ENCODE results near the gene INPP4A. TPM values are rescaled to one million over a fixed set of nuclear protein-coding genes. Genes with fewer than 3 reads are reported as not detected.

INPP4A gene
- total and polyA plus RNA-seq, 2 of the 13 experiments (the other 11 are each of a cell fraction or from before 2014, with no cell fraction given): 10.1 to 10.9 TPM

DNA sequence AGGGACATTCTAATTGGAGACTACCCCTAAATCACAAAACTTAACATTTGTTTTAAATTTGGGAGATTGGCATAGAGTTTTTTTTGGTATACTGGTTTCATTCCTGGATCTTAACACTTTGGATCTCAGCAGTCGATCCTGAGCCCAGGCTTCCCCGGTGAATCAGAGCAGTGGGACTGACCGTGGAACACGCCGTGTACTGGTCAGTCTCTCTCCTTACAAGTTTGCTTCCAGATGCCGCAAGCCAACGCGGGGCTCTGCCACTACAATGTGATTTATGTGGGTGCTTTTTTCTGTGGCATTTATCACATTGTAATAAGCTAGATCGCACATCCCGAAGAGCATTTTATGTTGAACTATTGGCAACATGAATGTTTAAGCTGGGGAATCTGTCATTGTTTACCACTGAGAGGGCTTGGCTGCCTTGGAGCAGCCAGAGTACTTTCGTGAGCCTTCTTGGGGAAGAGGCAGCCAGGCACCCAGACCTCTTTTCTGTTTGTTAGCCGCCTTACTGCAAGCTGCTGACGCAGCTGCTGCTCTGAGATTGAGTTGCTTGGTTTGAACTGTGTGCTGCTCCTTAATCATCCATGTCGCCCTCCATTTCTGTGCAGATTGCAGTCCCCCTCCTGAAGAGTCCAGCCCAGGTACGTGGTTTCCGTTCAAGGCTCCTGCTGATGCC is 114.3 kb downstream of the INPP4A start:
- Histone ChIP-seq H3K36me3 (replicated peaks in 1 of 2; ENCODE audit: control insufficient read depth in 1 of 2, insufficient read depth in 2 of 2, low read length in 2 of 2) (peaks cover 7 to 11% of the 10 kb centered on the region in 2 experiments; a peak in 4 of 5 replicates), H3K4me1 (ENCODE audit: insufficient read depth, low read length) (peaks cover 10% of the 10 kb centered on the region; the same call in 1 of the 2 replicates), H3K79me2 (ENCODE audit: insufficient read depth, low read length) (no peaks in the 10 kb centered on the region), H3K27me3 (ENCODE audit: control insufficient read depth in 1 of 2, insufficient read depth in 2 of 2, low read length in 2 of 2) (no peaks in the 10 kb centered on the region), H4K20me1 (ENCODE audit: insufficient read depth, low read length) (no peaks in the 10 kb centered on the region), H3K9me3 (ENCODE audit: low read length) (no peaks in the 10 kb centered on the region), H3K9ac (ENCODE audit: insufficient read depth, low read depth, low read length) (no peak overlapping the region), H3K27ac (ENCODE audit: extremely low read length, insufficient read depth, low read length) (no peak overlapping the region), H3K4me3 (replicated peaks in 1 of 3; ENCODE audit: insufficient read depth in 1 of 3, low read depth in 2 of 3, low read length in 3 of 3) (no peak overlapping the region), H2AFZ (ENCODE audit: low read length) (no peak overlapping the region), H3K4me2 (ENCODE audit: low read depth, low read length) (no peak overlapping the region)
- FAIRE-seq: no peak
- ChIA-PET POLR2A (no interaction called here), CTCF (ENCODE audit: low intra/inter-chr PET ratio, low total read pairs) (no interaction called here)
- in situ Hi-C loops (cut with HindIII; ENCODE audit: extremely low pct_ligation_motif_present, low pct_unique_long_range_greater_than_20kb): no loop called here
- 96% methylated on average over 16 of the region's 16 CpGs for WGBS (ENCODE audit: low lambda C conversion rate)
- no TSS peak for BruUV-seq (replicated peaks)
- no peak for DNase-seq (ENCODE audit: low spot score)
- intact Hi-C loops (cut with micrococcal nuclease; ENCODE audit: unreplicated experiment): no loop called here
- no peak for TF ChIP-seq PITX1 (CRISPR knock-in tag; IDR thresholded peaks at IDR 0.05)
- ATAC-seq: no peak

DNA sequence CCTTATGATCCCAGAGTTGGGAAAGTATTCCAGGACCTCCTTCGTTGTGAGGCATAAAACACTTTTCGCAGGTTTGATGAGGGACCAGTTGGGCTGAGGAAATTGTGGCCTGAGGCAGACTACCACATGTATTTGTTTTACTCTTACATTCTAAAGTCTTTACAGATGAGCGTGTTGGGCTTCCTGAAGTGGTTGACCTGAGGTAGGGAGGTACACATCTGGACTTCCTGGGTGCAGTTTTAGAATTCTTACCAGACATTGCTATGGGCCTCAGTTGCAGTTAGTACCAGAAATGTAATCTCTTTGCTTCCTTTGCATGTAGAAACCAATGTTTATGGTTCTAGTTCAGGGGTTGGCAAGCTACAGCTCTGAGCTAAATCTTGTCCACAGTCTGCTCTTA is 114.9 kb downstream of the INPP4A start:
- H3K79me2 ChIP-seq (ENCODE audit: insufficient read depth, low read length): no peaks in the 10 kb centered on the region
- DNase-seq (ENCODE audit: low spot score) (no peak), ATAC-seq (no peak), FAIRE-seq (no peak)
- no peaks in the 10 kb centered on the region for H3K9me3 ChIP-seq (ENCODE audit: low read length)
- 98% methylated on average over 3 of the region's 3 CpGs for WGBS (ENCODE audit: low lambda C conversion rate)
- no peak overlapping the region for H3K27ac ChIP-seq (ENCODE audit: extremely low read length, insufficient read depth, low read length)
- no TSS peak for BruUV-seq (replicated peaks)
- no peak for TF ChIP-seq TOE1 (CRISPR knock-in tag; IDR thresholded peaks at IDR 0.05)
- TF ChIP-seq ASH2L (IDR thresholded peaks at IDR 0.05; ENCODE audit: insufficient read length, low read depth, low read length): no peak
- TF ChIP-seq IKZF1 (IDR thresholded peaks at IDR 0.05): no peak
- TF ChIP-seq, protein P1, sequence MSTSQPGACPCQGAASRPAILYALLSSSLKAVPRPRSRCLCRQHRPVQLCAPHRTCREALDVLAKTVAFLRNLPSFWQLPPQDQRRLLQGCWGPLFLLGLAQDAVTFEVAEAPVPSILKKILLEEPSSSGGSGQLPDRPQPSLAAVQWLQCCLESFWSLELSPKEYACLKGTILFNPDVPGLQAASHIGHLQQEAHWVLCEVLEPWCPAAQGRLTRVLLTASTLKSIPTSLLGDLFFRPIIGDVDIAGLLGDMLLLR (CRISPR knock-in tag; IDR thresholded peaks at IDR 0.05): no peak
- TF ChIP-seq HNF4G (IDR thresholded peaks at IDR 0.05; ENCODE audit: borderline replicate concordance, low read depth, low read length): no peak
- no peak for TF ChIP-seq HNF4G (CRISPR knock-in tag; IDR thresholded peaks at IDR 0.05; ENCODE audit: borderline replicate concordance, low read depth)
- TF ChIP-seq, protein P2, sequence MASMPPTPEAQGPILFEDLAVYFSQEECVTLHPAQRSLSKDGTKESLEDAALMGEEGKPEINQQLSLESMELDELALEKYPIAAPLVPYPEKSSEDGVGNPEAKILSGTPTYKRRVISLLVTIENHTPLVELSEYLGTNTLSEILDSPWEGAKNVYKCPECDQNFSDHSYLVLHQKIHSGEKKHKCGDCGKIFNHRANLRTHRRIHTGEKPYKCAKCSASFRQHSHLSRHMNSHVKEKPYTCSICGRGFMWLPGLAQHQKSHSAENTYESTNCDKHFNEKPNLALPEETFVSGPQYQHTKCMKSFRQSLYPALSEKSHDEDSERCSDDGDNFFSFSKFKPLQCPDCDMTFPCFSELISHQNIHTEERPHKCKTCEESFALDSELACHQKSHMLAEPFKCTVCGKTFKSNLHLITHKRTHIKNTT (CRISPR knock-in tag; IDR thresholded peaks at IDR 0.05): no peak
- no peak for TF ChIP-seq ZNF20 (CRISPR knock-in tag; IDR thresholded peaks at IDR 0.05)
- TF ChIP-seq JARID2 (CRISPR knock-in tag; IDR thresholded peaks at IDR 0.05; ENCODE audit: insufficient replicate concordance): no peak
- TF ChIP-seq ZNF724P (CRISPR knock-in tag; IDR thresholded peaks at IDR 0.05; ENCODE audit: borderline replicate concordance): no peak
- H3K4me3 ChIP-seq (replicated peaks in 1 of 3; ENCODE audit: insufficient read depth in 1 of 3, low read depth in 2 of 3, low read length in 3 of 3): no peak overlapping the region
- no peak overlapping the region for H3K4me2 ChIP-seq (ENCODE audit: low read depth, low read length)
- CTCF ChIA-PET (ENCODE audit: low intra/inter-chr PET ratio, low total read pairs): no interaction called here
- POLR2A ChIA-PET: no interaction called here
- H2AFZ ChIP-seq (ENCODE audit: low read length): no peak overlapping the region
- H3K4me1 ChIP-seq (ENCODE audit: insufficient read depth, low read length): peaks cover 10% of the 10 kb centered on the region; the same call in 1 of the 2 replicates
- no peaks in the 10 kb centered on the region for H4K20me1 ChIP-seq (ENCODE audit: insufficient read depth, low read length)
- no peaks in the 10 kb centered on the region for H3K27me3 ChIP-seq (ENCODE audit: control insufficient read depth in 1 of 2, insufficient read depth in 2 of 2, low read length in 2 of 2)
- peaks cover 6% of the 10 kb centered on the region in 2 experiments; a peak in 4 of 5 replicates for H3K36me3 ChIP-seq (replicated peaks in 1 of 2; ENCODE audit: control insufficient read depth in 1 of 2, insufficient read depth in 2 of 2, low read length in 2 of 2)
- in situ Hi-C loops (cut with HindIII; ENCODE audit: extremely low pct_ligation_motif_present, low pct_unique_long_range_greater_than_20kb): no loop called here
- intact Hi-C loops (cut with micrococcal nuclease; ENCODE audit: unreplicated experiment): no loop called here
- no peak overlapping the region for H3K9ac ChIP-seq (ENCODE audit: insufficient read depth, low read depth, low read length)
